Breast epithelium (tissue), 3 donors: Measurements from ENCODE around the gene TMTC2.

ENCODE experiments used
- POLR2A ChIP-seq: fragments of 450-650 bp; IDR thresholded peaks from one replicate; pipeline ENCODE4 v1.6.1; 2016; ENCODE audit warnings: antibody characterized with exemption, mild to moderate bottlenecking, moderate library complexity
- POLR2AphosphoS5 ChIP-seq, 3 donors: sonication (generic); formaldehyde crosslinking; IDR thresholded peaks; one replicate each; pipeline ENCODE4 v1.6.1; 2017; ENCODE audit warnings: antibody characterized with exemption in 3 of 3
- TF ChIP-seq, protein P1 (sequence below), 3 donors: fragments of 450-650 bp; IDR thresholded peaks; one replicate each; pipeline ENCODE4 v1.5.1; 2016 to 2017; ENCODE audit warnings: antibody characterized with exemption in 3 of 3, mild to moderate bottlenecking in 3 of 3, moderate library complexity in 3 of 3

DNA sequence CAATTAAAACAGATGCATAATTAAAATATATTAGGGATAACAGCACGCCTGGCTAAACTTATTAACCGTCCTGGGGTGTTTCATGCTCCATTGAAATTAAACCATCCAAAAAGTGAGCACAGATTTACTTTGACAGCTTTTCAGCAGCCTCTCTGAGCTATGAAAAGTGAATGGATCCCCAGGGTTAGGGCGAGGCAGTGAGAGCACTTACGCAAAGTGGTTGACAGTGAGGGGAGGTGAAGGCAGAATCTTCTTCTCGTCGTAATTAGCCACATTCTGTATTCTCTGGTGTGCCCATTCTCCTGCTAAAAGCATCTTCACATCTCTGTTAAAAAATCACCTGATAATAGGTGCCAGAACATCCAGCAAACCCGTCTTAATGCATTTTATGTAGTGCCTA is 1.9 kb downstream of the TMTC2 start:
- TF ChIP-seq, protein P1, sequence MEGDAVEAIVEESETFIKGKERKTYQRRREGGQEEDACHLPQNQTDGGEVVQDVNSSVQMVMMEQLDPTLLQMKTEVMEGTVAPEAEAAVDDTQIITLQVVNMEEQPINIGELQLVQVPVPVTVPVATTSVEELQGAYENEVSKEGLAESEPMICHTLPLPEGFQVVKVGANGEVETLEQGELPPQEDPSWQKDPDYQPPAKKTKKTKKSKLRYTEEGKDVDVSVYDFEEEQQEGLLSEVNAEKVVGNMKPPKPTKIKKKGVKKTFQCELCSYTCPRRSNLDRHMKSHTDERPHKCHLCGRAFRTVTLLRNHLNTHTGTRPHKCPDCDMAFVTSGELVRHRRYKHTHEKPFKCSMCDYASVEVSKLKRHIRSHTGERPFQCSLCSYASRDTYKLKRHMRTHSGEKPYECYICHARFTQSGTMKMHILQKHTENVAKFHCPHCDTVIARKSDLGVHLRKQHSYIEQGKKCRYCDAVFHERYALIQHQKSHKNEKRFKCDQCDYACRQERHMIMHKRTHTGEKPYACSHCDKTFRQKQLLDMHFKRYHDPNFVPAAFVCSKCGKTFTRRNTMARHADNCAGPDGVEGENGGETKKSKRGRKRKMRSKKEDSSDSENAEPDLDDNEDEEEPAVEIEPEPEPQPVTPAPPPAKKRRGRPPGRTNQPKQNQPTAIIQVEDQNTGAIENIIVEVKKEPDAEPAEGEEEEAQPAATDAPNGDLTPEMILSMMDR (IDR thresholded peaks at IDR 0.05): no peak
- TF ChIP-seq POLR2A (no peak), POLR2AphosphoS5 (IDR thresholded peaks at IDR 0.05) (no peak)
